Calu3 (cell line): Measurements from ENCODE around the gene MTMR3. TPM values are rescaled to one million over a fixed set of nuclear protein-coding genes. Genes with fewer than 3 reads are reported as not detected.

Source experiments
- BruUV-seq: library from RNA; stranded (reverse); fragments of 400-500 nt; replicated peaks from 2 replicates; lab custom pipeline; 2021; lab: Mats Ljungman, UMichigan
- CTCF ChIA-PET: fragments of 300-600 bp; sonication (Branson Sonifier 250); formaldehyde crosslinking; loops from one replicate; lab custom pipeline; 2022; ENCODE audit warnings: antibody characterized with exemption; lab: Charles Lee
- DNase-seq: peaks from one replicate; pipeline ENCODE4 v3.0.0; 2022
- H3K27ac Mint-ChIP-seq: one replicate; pipeline ENCODE4 v1.8.0; 2022; ENCODE audit warnings: mixed read lengths; ENCODE audit not compliant: unreplicated experiment
- H3K27me3 Mint-ChIP-seq: one replicate; pipeline ENCODE4 v1.8.0; 2022; ENCODE audit warnings: mixed read lengths; ENCODE audit not compliant: unreplicated experiment
- H3K36me3 Mint-ChIP-seq: one replicate; pipeline ENCODE4 v1.8.0; 2022; ENCODE audit warnings: mild to moderate bottlenecking, moderate library complexity, mixed read lengths; ENCODE audit not compliant: insufficient read depth, unreplicated experiment
- H3K4me1 Mint-ChIP-seq: one replicate; pipeline ENCODE4 v1.8.0; 2022; ENCODE audit warnings: mild to moderate bottlenecking, low read depth, mixed read lengths; ENCODE audit not compliant: unreplicated experiment
- H3K4me3 Mint-ChIP-seq: one replicate; pipeline ENCODE4 v1.8.0; 2022; ENCODE audit warnings: mild to moderate bottlenecking, low read depth, moderate library complexity, mixed read lengths; ENCODE audit not compliant: unreplicated experiment
- H3K9me3 Mint-ChIP-seq: one replicate; pipeline ENCODE4 v1.8.0; 2022; ENCODE audit warnings: low read depth, mixed read lengths; ENCODE audit not compliant: unreplicated experiment
- CTCF ChIP-seq: fragments of 200-600 bp; IDR thresholded peaks from one replicate; pipeline ENCODE4 v1.8.0; 2022; ENCODE audit warnings: antibody characterized with exemption; ENCODE audit not compliant: unreplicated experiment
- intact Hi-C: fragments of 100-400 bp; cut with micrococcal nuclease; formaldehyde crosslinking; loops from one replicate; pipeline ENCODE4 v1.10.0; 2022; ENCODE audit not compliant: unreplicated experiment
- total RNA-seq: library from RNA; stranded (reverse); gene quantifications from 2 replicates; pipeline ENCODE4 v1.2.3, GENCODE V29; 2022

Gene MTMR3
- total RNA-seq, 1 experiment from 2014 or later = 34.5 TPM

GRCh38 chr22:30017375-30018223 is 134.6 kb downstream of the MTMR3 start:
- no peak for TF ChIP-seq CTCF
- H3K27me3 Mint-ChIP-seq = no peaks in the 10 kb centered on the region
- no peak overlapping the region for H3K27ac Mint-ChIP-seq
- BruUV-seq = no TSS peak
- CTCF ChIA-PET = interaction anchor here (0.6 kb wide), 1 partner anchor 603 kb away, joined by 3 read pairs; no protein-coding TSS in a partner anchor
- H3K9me3 Mint-ChIP-seq = no peaks in the 10 kb centered on the region
- H3K4me3 Mint-ChIP-seq = no peak overlapping the region
- intact Hi-C loops = no loop called here
- H3K4me1 Mint-ChIP-seq = no peaks in the 10 kb centered on the region
- peaks cover 39% of the 10 kb centered on the region for H3K36me3 Mint-ChIP-seq
- DNase-seq = no peak

GRCh38 chr22:30020511-30020910 is 137.5 kb downstream of the MTMR3 start:
- H3K27ac Mint-ChIP-seq = no peak overlapping the region
- no peaks in the 10 kb centered on the region for H3K27me3 Mint-ChIP-seq
- H3K36me3 Mint-ChIP-seq = peaks cover 31% of the 10 kb centered on the region
- H3K4me3 Mint-ChIP-seq = no peak overlapping the region
- CTCF ChIA-PET = no interaction called here
- H3K4me1 Mint-ChIP-seq = no peaks in the 10 kb centered on the region
- no peak for DNase-seq
- no TSS peak for BruUV-seq
- intact Hi-C loops = no loop called here
- no peak for TF ChIP-seq CTCF
- H3K9me3 Mint-ChIP-seq = no peaks in the 10 kb centered on the region

GRCh38 chr22:30021338-30021737 is 138.4 kb downstream of the MTMR3 start:
- Mint-ChIP-seq H3K9me3 (no peaks in the 10 kb centered on the region), H3K27me3 (no peaks in the 10 kb centered on the region), H3K4me3 (no peak overlapping the region), H3K4me1 (peaks cover under 1% of the 10 kb centered on the region), H3K27ac (no peak overlapping the region), H3K36me3 (peaks cover 31% of the 10 kb centered on the region)
- no peak for DNase-seq
- TF ChIP-seq CTCF = no peak
- CTCF ChIA-PET = no interaction called here
- no TSS peak for BruUV-seq
- intact Hi-C loops = no loop called here

GRCh38 chr22:30021881-30022619 is 139.1 kb downstream of the MTMR3 start:
- Mint-ChIP-seq H3K9me3 (no peaks in the 10 kb centered on the region), H3K36me3 (peaks cover 31% of the 10 kb centered on the region), H3K27me3 (no peaks in the 10 kb centered on the region), H3K27ac (no peak overlapping the region), H3K4me3 (no peak overlapping the region), H3K4me1 (peaks cover 8% of the 10 kb centered on the region)
- no peak for DNase-seq
- no peak for TF ChIP-seq CTCF
- no TSS peak for BruUV-seq
- CTCF ChIA-PET = no interaction called here
- intact Hi-C loops = no loop called here
